Measurements from ENCODE around the gene CACNB1.

The CACNB1 gene

DNA sequence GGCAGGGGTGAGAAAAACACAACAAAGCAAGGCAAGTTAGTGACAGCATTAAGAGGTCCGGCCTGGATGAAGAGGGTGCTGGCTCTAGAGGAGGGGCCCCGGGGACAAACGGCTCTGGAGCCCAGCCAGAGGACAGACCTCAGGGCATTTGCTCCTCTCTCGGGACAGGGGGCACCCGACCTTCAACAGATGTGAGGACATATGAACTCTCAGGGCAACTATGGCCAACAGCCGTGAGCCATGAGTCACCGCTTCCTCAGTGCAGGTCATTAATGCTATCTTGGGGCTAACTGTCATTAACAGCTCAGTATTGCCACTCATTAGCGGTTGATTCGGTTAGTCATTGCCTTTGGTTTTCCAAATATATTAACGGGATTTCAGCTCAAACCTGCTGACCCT is 21.8 kb downstream of the CACNB1 start:
- H3K27ac ChIP-seq (ENCODE audit: low read length) = no peak overlapping the region
- H4K20me1 ChIP-seq (ENCODE audit: insufficient read depth, low read length) = no peaks in the 10 kb centered on the region
- H3K4me3 ChIP-seq (ENCODE audit: low read length) = no peak overlapping the region
- no peak overlapping the region for H2AFZ ChIP-seq (ENCODE audit: low read length)
- H3K36me3 ChIP-seq (replicated peaks; ENCODE audit: insufficient read depth, low read length) = no peaks in the 10 kb centered on the region
- H3K4me2 ChIP-seq (ENCODE audit: low read depth, low read length) = no peak overlapping the region
- peaks cover 6% of the 10 kb centered on the region; the same call in 1 of the 2 replicates for H3F3A ChIP-seq (ENCODE audit: insufficient read depth, low read length)
- no peaks in the 10 kb centered on the region for H3K9me3 ChIP-seq (replicated peaks; ENCODE audit: insufficient read depth, low read length)
- no peak for DNase-seq
- H3K79me2 ChIP-seq (ENCODE audit: low read length) = no peaks in the 10 kb centered on the region
- no peak for TF ChIP-seq EZH2phosphoT487 (IDR thresholded peaks at IDR 0.05; ENCODE audit: low read length)
- no peak for TF ChIP-seq EZH2 (optimal IDR thresholded peaks at IDR 0.05; ENCODE audit: low read depth, low read length)
- TF ChIP-seq, protein P1, sequence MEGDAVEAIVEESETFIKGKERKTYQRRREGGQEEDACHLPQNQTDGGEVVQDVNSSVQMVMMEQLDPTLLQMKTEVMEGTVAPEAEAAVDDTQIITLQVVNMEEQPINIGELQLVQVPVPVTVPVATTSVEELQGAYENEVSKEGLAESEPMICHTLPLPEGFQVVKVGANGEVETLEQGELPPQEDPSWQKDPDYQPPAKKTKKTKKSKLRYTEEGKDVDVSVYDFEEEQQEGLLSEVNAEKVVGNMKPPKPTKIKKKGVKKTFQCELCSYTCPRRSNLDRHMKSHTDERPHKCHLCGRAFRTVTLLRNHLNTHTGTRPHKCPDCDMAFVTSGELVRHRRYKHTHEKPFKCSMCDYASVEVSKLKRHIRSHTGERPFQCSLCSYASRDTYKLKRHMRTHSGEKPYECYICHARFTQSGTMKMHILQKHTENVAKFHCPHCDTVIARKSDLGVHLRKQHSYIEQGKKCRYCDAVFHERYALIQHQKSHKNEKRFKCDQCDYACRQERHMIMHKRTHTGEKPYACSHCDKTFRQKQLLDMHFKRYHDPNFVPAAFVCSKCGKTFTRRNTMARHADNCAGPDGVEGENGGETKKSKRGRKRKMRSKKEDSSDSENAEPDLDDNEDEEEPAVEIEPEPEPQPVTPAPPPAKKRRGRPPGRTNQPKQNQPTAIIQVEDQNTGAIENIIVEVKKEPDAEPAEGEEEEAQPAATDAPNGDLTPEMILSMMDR (IDR thresholded peaks at IDR 0.05; ENCODE audit: low read length) = no peak
- peaks cover 10% of the 10 kb centered on the region for H3K4me1 ChIP-seq (ENCODE audit: low read length)
- H3K9me2 ChIP-seq (replicated peaks; ENCODE audit: insufficient read depth, low read length) = no peaks in the 10 kb centered on the region
- no peaks in the 10 kb centered on the region for H3K27me3 ChIP-seq (replicated peaks; ENCODE audit: insufficient read depth, low read length)
- H3K9ac ChIP-seq (ENCODE audit: low read length) = no peak overlapping the region

DNA sequence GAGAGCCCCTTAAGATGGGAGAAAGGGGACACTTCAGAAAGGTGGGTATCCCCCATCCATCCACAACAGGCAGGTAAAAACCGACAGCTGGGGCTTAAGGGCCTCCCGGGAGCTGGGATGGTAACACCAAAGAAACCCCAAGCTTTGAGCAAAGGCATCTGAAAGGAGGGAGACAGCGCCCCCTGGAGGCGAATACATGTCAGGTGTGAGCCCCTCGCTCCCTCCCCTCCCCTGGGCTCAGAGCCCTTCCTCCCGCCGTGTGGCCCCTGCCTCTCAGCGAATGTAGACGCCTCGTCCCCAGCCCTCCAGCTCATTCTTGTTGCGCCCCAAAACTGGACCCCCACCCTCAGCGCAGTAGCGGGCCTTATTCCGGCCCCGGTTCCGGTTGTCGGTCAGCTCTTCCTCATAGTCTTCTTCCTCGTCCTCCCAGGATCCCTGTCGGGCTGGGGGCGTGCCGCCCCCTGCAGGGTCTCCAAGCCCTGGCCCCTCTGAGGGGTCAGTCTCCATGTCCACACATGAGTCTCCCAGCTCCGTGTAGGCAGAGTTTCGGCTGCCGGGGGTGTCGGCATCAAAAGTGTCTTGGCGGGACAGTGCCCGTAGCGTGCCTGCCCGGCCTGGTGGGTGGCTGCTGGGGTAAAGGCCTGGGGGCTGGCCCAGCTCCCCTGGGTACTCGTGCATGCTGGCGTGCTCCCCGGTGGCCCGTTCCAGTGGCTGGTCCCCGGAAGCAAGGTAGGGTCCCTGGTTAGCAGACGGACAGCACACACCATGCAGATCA is 22.4 kb downstream of the CACNB1 start:
- TF ChIP-seq EZH2phosphoT487 (IDR thresholded peaks at IDR 0.05; ENCODE audit: low read length) (no peak), EZH2 (optimal IDR thresholded peaks at IDR 0.05; ENCODE audit: low read depth, low read length) (no peak)
- TF ChIP-seq, protein P1 (IDR thresholded peaks at IDR 0.05; ENCODE audit: low read length) = peak; percentile 71
- Histone ChIP-seq H3F3A (ENCODE audit: insufficient read depth, low read length) (peaks cover 6% of the 10 kb centered on the region; the same call in 1 of the 2 replicates), H3K9me3 (replicated peaks; ENCODE audit: insufficient read depth, low read length) (no peaks in the 10 kb centered on the region), H3K4me1 (ENCODE audit: low read length) (peaks cover 10% of the 10 kb centered on the region), H4K20me1 (ENCODE audit: insufficient read depth, low read length) (no peaks in the 10 kb centered on the region), H3K4me2 (ENCODE audit: low read depth, low read length) (no peak overlapping the region), H3K27me3 (replicated peaks; ENCODE audit: insufficient read depth, low read length) (no peaks in the 10 kb centered on the region), H3K27ac (ENCODE audit: low read length) (no peak overlapping the region), H3K9ac (ENCODE audit: low read length) (no peak overlapping the region), H2AFZ (ENCODE audit: low read length) (no peak overlapping the region), H3K36me3 (replicated peaks; ENCODE audit: insufficient read depth, low read length) (no peaks in the 10 kb centered on the region), H3K4me3 (ENCODE audit: low read length) (no peak overlapping the region), H3K79me2 (ENCODE audit: low read length) (no peaks in the 10 kb centered on the region), H3K9me2 (replicated peaks; ENCODE audit: insufficient read depth, low read length) (no peaks in the 10 kb centered on the region)
- peak; percentile 36 for DNase-seq

DNA sequence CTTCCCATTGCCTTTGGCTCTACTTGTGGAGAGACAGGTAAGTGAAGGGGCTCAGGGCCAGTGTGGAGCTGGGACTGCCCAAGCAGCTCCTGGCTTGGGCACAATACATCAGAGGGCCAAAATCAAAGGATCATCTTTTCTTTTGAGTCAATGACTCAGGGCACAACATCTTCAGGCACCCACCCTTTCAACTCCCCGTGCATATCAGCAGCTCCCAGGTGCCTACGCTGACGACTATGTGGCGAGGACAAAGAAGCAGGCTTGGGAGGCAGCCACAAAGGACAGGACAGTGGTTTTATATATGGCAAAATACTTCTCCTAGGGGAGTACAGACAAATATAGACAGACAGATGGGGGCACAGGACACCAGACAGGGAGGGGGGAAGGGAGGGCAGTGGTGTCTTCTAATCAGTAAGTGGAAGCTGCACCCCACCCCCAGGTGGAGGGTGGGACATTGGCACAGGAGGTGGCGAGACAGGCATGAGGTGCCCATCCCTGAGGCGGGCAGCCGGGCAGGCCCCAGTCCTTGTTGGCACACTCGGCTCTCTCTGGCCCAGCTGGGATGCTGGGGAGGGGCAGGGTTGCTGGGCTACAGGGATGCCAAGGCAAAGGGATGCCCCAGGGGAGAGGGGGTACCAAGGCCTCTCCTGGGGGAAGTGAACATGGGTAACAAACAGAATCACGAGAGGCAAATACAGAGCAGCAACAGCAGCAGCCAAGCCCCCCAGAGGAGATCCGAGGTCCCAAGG is 23.8 kb downstream of the CACNB1 start:
- no peak for DNase-seq
- no peaks in the 10 kb centered on the region for H3K9me2 ChIP-seq (replicated peaks; ENCODE audit: insufficient read depth, low read length)
- H3K4me3 ChIP-seq (ENCODE audit: low read length) = no peak overlapping the region
- no peaks in the 10 kb centered on the region for H3K9me3 ChIP-seq (replicated peaks; ENCODE audit: insufficient read depth, low read length)
- TF ChIP-seq, protein P1 (IDR thresholded peaks at IDR 0.05; ENCODE audit: low read length) = no peak
- no peak for TF ChIP-seq EZH2phosphoT487 (IDR thresholded peaks at IDR 0.05; ENCODE audit: low read length)
- TF ChIP-seq EZH2 (optimal IDR thresholded peaks at IDR 0.05; ENCODE audit: low read depth, low read length) = no peak
- peaks cover 6% of the 10 kb centered on the region; the same call in 1 of the 2 replicates for H3F3A ChIP-seq (ENCODE audit: insufficient read depth, low read length)
- no peak overlapping the region for H3K4me2 ChIP-seq (ENCODE audit: low read depth, low read length)
- no peaks in the 10 kb centered on the region for H4K20me1 ChIP-seq (ENCODE audit: insufficient read depth, low read length)
- no peak overlapping the region for H3K9ac ChIP-seq (ENCODE audit: low read length)
- H2AFZ ChIP-seq (ENCODE audit: low read length) = no peak overlapping the region
- no peaks in the 10 kb centered on the region for H3K79me2 ChIP-seq (ENCODE audit: low read length)
- H3K27me3 ChIP-seq (replicated peaks; ENCODE audit: insufficient read depth, low read length) = no peaks in the 10 kb centered on the region
- no peak overlapping the region for H3K27ac ChIP-seq (ENCODE audit: low read length)
- H3K4me1 ChIP-seq (ENCODE audit: low read length) = peaks cover 10% of the 10 kb centered on the region
- H3K36me3 ChIP-seq (replicated peaks; ENCODE audit: insufficient read depth, low read length) = no peaks in the 10 kb centered on the region
